Measurements from ENCODE around the gene BCL2.

Gene BCL2

DNA sequence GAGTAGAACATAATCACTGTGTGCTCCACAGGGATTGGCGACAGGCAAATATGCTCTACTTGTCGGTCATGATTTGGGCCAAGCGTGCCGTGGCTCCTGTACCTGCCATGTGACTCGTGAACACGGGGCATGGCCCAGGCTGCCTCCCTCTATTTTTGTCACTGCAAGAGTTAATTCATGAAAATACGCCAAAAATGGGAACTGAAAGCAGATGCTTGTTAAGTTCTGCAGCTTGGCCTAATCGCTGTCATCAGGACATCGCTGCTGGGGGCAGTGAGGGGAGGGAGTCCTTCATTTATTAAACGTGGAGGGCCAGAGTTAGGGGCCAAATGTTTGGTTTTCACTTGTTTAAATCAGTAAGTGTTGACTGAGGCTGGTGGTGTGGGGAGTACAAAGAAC, 177.8 kb downstream of the BCL2 start:
- CTCF ChIA-PET = interaction anchor here (4.5 to 12.1 kb wide), 3 partner anchors 11 to 125 kb away, joined by 18 to 112 read pairs (median 97); no protein-coding TSS in a partner anchor
- no peaks in the 10 kb centered on the region for H3K27me3 ChIP-seq (replicated peaks in 2 of 5; ENCODE audit: control insufficient read depth in 4 of 5, insufficient read depth in 5 of 5, low read length in 4 of 5)
- POLR2A ChIA-PET = no interaction called here
- H3K4me1 ChIP-seq (ENCODE audit: control extremely low read depth in 1 of 4, control insufficient read depth in 4 of 4, insufficient read depth in 4 of 4, low read length in 3 of 4) = peaks cover 9 to 54% (median 48%) of the 10 kb centered on the region in 4 experiments
- H3K4me3 ChIP-seq (ENCODE audit: control insufficient read depth in 1 of 7, extremely low read depth in 1 of 7, insufficient read depth in 4 of 7, low read depth in 2 of 7, low read length in 6 of 7) = peak overlapping the region in 1 of 7 experiments; percentile 6
- H3K36me3 ChIP-seq (ENCODE audit: control insufficient read depth in 4 of 4, insufficient read depth in 4 of 4, low read length in 3 of 4) = peaks cover 0 to 3% (median 0%) of the 10 kb centered on the region in 4 experiments
- H3K9me3 ChIP-seq (ENCODE audit: control extremely low read depth in 1 of 5, control insufficient read depth in 4 of 5, insufficient read depth in 2 of 5, low read depth in 1 of 5, low read length in 4 of 5) = peaks cover 0 to under 1% (median 0%) of the 10 kb centered on the region in 5 experiments
- WGBS (ENCODE audit: insufficient coverage) = 40% methylated on average over 10 of the region's 10 CpGs
- DNase-seq = peak; percentile 21 to 74 (median 56)
- H3K27ac ChIP-seq (ENCODE audit: insufficient read depth in 1 of 2, low read depth in 1 of 2, low read length in 2 of 2, poor library complexity in 1 of 2, severe bottlenecking in 2 of 2) = no peak overlapping the region

- no peak overlapping the region for H3K27ac ChIP-seq (ENCODE audit: insufficient read depth in 1 of 2, low read depth in 1 of 2, low read length in 2 of 2, poor library complexity in 1 of 2, severe bottlenecking in 2 of 2)
- POLR2A ChIA-PET = no interaction called here
- H3K36me3 ChIP-seq (ENCODE audit: control insufficient read depth in 4 of 4, insufficient read depth in 4 of 4, low read length in 3 of 4) = peaks cover 0 to 6% (median 0%) of the 10 kb centered on the region in 4 experiments
- WGBS (ENCODE audit: insufficient coverage) = 98% methylated on average over 9 of the region's 13 CpGs
- CTCF ChIA-PET = interaction anchor here (0.6 to 12.1 kb wide), 5 partner anchors 10 to 182 kb away, joined by 3 to 112 read pairs (median 18); no protein-coding TSS in a partner anchor
- H3K4me1 ChIP-seq (ENCODE audit: control extremely low read depth in 1 of 4, control insufficient read depth in 4 of 4, insufficient read depth in 4 of 4, low read length in 3 of 4) = peaks cover 9 to 54% (median 48%) of the 10 kb centered on the region in 4 experiments
- no peaks in the 10 kb centered on the region for H3K27me3 ChIP-seq (replicated peaks in 2 of 5; ENCODE audit: control insufficient read depth in 4 of 5, insufficient read depth in 5 of 5, low read length in 4 of 5)
- peaks cover 0 to 4% (median 0%) of the 10 kb centered on the region in 5 experiments for H3K9me3 ChIP-seq (ENCODE audit: control extremely low read depth in 1 of 5, control insufficient read depth in 4 of 5, insufficient read depth in 2 of 5, low read depth in 1 of 5, low read length in 4 of 5)
- no peak for DNase-seq
- no peak overlapping the region for H3K4me3 ChIP-seq (ENCODE audit: control insufficient read depth in 1 of 7, extremely low read depth in 1 of 7, insufficient read depth in 4 of 7, low read depth in 2 of 7, low read length in 6 of 7)
These were observed 178.4 kb downstream of the BCL2 start for GRCh38 chr18:63140997-63141777.

DNA sequence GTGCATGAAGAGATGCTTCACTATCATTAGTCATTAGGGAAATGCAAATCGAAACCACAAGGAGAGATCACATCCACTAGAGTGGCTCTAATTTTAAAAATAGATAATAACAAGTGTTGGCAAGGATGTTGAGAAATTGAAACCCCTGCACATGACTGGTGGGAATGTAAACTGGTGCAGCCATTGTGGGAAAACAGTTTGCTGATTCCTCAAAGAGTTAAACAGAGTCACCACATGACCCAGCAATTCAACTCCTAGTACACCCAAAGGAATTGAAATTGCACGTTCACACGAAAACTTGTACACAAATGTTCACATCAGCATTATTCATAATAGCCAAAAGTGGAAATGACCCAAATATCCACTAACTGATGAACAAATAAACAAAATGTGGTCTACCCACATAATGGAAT, 179.5 kb downstream of the BCL2 start:
- CTCF ChIA-PET = interaction anchor here (0.8 to 12.1 kb wide), 5 partner anchors 9 to 194 kb away, joined by 3 to 112 read pairs (median 4); no protein-coding TSS in a partner anchor
- H3K4me1 ChIP-seq (ENCODE audit: control extremely low read depth in 1 of 4, control insufficient read depth in 4 of 4, insufficient read depth in 4 of 4, low read length in 3 of 4) = peaks cover 9 to 59% (median 49%) of the 10 kb centered on the region in 4 experiments
- 100% methylated on average over 2 of the region's 3 CpGs for WGBS (ENCODE audit: insufficient coverage)

DNA sequence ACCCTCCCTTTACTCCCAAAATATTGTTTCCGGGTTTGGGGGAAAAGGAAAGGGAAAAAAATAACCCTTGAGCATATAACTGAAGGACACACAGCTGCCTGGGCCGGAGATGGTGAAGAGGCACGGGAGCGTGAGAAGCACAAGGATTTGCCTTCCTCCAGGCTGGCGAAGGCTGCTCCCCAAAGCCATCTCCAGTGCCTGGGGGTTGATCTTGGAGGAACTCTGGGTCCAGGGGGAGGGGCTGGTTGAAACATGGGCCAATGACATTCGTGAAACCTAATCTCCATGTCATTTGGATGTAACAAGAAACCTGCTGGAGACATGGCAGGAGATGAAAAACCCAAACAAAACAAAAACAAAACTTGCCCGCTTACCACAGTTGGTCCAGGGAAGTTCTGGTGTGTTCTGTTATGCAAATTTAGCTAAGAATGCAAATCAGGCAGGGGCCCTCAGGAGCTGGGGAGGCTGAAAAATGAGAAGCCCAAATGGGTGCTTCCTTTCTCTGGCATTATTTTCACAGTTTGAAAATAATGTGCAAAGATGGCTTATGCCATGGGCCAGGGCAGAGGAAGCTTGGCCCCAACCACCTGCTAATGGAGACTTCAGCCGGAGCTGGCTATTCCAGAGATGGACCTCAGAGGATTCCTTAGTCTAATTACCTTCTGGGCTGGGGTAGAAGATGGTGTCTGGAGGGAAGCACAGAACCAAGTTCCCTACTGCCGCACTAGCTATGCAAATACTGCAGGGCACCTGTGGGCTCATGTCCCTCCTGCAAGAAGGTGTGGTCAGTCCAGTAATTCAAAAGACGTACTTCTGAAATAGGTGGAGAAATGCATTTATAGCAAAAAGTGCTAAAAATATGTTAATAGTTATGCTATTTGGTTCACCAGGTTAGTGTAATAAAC, 180.9 kb downstream of the BCL2 start:
- Histone ChIP-seq H3K9me3 (ENCODE audit: control extremely low read depth in 1 of 5, control insufficient read depth in 4 of 5, insufficient read depth in 2 of 5, low read depth in 1 of 5, low read length in 4 of 5) (peaks cover 0 to 4% (median 0%) of the 10 kb centered on the region in 5 experiments), H3K4me3 (ENCODE audit: control insufficient read depth in 1 of 7, extremely low read depth in 1 of 7, insufficient read depth in 4 of 7, low read depth in 2 of 7, low read length in 6 of 7) (peak overlapping the region in 5 of 7 experiments; percentile 34 to 67 (median 46)), H3K36me3 (ENCODE audit: control insufficient read depth in 4 of 4, insufficient read depth in 4 of 4, low read length in 3 of 4) (peaks cover 0 to 6% (median 0%) of the 10 kb centered on the region in 4 experiments), H3K27ac (ENCODE audit: insufficient read depth in 1 of 2, low read depth in 1 of 2, low read length in 2 of 2, poor library complexity in 1 of 2, severe bottlenecking in 2 of 2) (no peak overlapping the region), H3K4me1 (ENCODE audit: control extremely low read depth in 1 of 4, control insufficient read depth in 4 of 4, insufficient read depth in 4 of 4, low read length in 3 of 4) (peaks cover 9 to 61% (median 49%) of the 10 kb centered on the region in 4 experiments), H3K27me3 (replicated peaks in 2 of 5; ENCODE audit: control insufficient read depth in 4 of 5, insufficient read depth in 5 of 5, low read length in 4 of 5) (no peaks in the 10 kb centered on the region)
- ChIA-PET POLR2A (no interaction called here), CTCF (interaction anchor here (0.8 to 12.1 kb wide), 4 partner anchors 8 to 191 kb away, joined by 3 to 112 read pairs (median 50); no protein-coding TSS in a partner anchor)
- 58% methylated on average over 2 of the region's 10 CpGs for WGBS (ENCODE audit: insufficient coverage)
- peak in 2 of 3 donors; percentile 50 to 70 for DNase-seq

More for the DNA sequence above, 179.5 kb downstream of the BCL2 start:
- Histone ChIP-seq H3K36me3 (ENCODE audit: control insufficient read depth in 4 of 4, insufficient read depth in 4 of 4, low read length in 3 of 4) (peaks cover 0 to 6% (median 0%) of the 10 kb centered on the region in 4 experiments), H3K4me3 (ENCODE audit: control insufficient read depth in 1 of 7, extremely low read depth in 1 of 7, insufficient read depth in 4 of 7, low read depth in 2 of 7, low read length in 6 of 7) (no peak overlapping the region), H3K27ac (ENCODE audit: insufficient read depth in 1 of 2, low read depth in 1 of 2, low read length in 2 of 2, poor library complexity in 1 of 2, severe bottlenecking in 2 of 2) (no peak overlapping the region), H3K9me3 (ENCODE audit: control extremely low read depth in 1 of 5, control insufficient read depth in 4 of 5, insufficient read depth in 2 of 5, low read depth in 1 of 5, low read length in 4 of 5) (peaks cover 0 to 4% (median 0%) of the 10 kb centered on the region in 5 experiments), H3K27me3 (replicated peaks in 2 of 5; ENCODE audit: control insufficient read depth in 4 of 5, insufficient read depth in 5 of 5, low read length in 4 of 5) (no peaks in the 10 kb centered on the region)
- no peak for DNase-seq
- POLR2A ChIA-PET = no interaction called here

DNA sequence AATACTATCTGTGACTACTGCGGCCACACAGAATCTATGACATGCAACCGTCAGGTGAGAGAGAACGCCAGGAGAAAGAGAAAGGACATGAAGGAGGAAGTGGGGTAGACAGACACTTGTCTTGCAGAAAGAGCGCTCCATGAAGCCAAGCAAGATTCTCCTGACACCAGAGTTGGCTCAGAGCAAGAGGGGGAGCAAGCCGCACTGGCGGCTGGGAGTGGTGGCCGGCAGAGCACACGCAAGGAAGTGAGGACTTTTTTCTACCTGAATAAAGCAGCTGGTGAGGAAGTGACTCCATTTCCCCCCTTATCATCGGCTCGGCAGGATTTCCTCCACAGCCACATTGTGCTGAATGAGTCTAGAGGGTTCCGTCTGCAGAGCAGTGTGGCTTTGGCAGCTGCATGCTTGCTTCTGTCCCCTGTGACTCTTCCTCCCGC, 181.6 kb downstream of the BCL2 start:
- 11% methylated on average over 8 of the region's 12 CpGs for WGBS (ENCODE audit: insufficient coverage)
- CTCF ChIA-PET = interaction anchor here (0.8 to 12.1 kb wide), 4 partner anchors 7 to 192 kb away, joined by 3 to 112 read pairs (median 50); no protein-coding TSS in a partner anchor
- Histone ChIP-seq H3K4me1 (ENCODE audit: control extremely low read depth in 1 of 4, control insufficient read depth in 4 of 4, insufficient read depth in 4 of 4, low read length in 3 of 4) (peaks cover 9 to 54% (median 44%) of the 10 kb centered on the region in 4 experiments), H3K9me3 (ENCODE audit: control extremely low read depth in 1 of 5, control insufficient read depth in 4 of 5, insufficient read depth in 2 of 5, low read depth in 1 of 5, low read length in 4 of 5) (peaks cover 0 to 4% (median 0%) of the 10 kb centered on the region in 5 experiments), H3K27ac (ENCODE audit: insufficient read depth in 1 of 2, low read depth in 1 of 2, low read length in 2 of 2, poor library complexity in 1 of 2, severe bottlenecking in 2 of 2) (no peak overlapping the region), H3K27me3 (replicated peaks in 2 of 5; ENCODE audit: control insufficient read depth in 4 of 5, insufficient read depth in 5 of 5, low read length in 4 of 5) (no peaks in the 10 kb centered on the region), H3K4me3 (ENCODE audit: control insufficient read depth in 1 of 7, extremely low read depth in 1 of 7, insufficient read depth in 4 of 7, low read depth in 2 of 7, low read length in 6 of 7) (peak overlapping the region in 5 of 7 experiments; percentile 34 to 67 (median 46)), H3K36me3 (ENCODE audit: control insufficient read depth in 4 of 4, insufficient read depth in 4 of 4, low read length in 3 of 4) (peaks cover 0 to 6% (median 0%) of the 10 kb centered on the region in 4 experiments)
- POLR2A ChIA-PET = no interaction called here
- peak; percentile 86 to 95 (median 92) for DNase-seq

DNA sequence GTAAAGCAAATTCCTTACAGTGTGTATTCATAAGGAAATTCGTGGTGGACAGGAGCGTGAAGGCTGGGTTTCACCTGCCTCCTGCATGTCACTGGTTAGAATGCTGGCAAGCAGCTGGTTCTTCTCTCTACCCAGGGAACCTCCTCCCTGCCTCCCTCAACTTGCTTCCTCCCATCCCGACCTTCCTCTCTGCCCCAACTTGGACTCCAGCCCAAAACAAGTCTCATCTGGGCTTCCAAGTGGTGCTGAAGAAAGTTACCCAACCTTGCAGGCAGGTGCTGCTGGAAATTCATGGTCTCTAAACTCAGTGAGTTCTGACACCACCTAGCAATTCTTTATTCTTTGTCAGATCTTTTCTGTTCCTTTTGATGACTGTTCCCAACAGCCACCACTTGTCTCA, 184.5 kb downstream of the BCL2 start:
- H3K4me3 ChIP-seq (ENCODE audit: control insufficient read depth in 1 of 7, extremely low read depth in 1 of 7, insufficient read depth in 4 of 7, low read depth in 2 of 7, low read length in 6 of 7) = no peak overlapping the region
- ChIA-PET POLR2A (no interaction called here), CTCF (interaction anchor here (0.9 to 8.5 kb wide), 6 partner anchors 9 to 198 kb away, joined by 3 to 122 read pairs (median 20); no protein-coding TSS in a partner anchor)
- no peak overlapping the region for H3K27ac ChIP-seq (ENCODE audit: insufficient read depth in 1 of 2, low read depth in 1 of 2, low read length in 2 of 2, poor library complexity in 1 of 2, severe bottlenecking in 2 of 2)
- no peak for DNase-seq
- H3K36me3 ChIP-seq (ENCODE audit: control insufficient read depth in 4 of 4, insufficient read depth in 4 of 4, low read length in 3 of 4) = peaks cover 0 to 2% (median 0%) of the 10 kb centered on the region in 4 experiments
- H3K4me1 ChIP-seq (ENCODE audit: control extremely low read depth in 1 of 4, control insufficient read depth in 4 of 4, insufficient read depth in 4 of 4, low read length in 3 of 4) = peaks cover 9 to 45% (median 32%) of the 10 kb centered on the region in 4 experiments
- H3K27me3 ChIP-seq (replicated peaks in 2 of 5; ENCODE audit: control insufficient read depth in 4 of 5, insufficient read depth in 5 of 5, low read length in 4 of 5) = no peaks in the 10 kb centered on the region
- WGBS (ENCODE audit: insufficient coverage) = 66% methylated on average over 3 of the region's 3 CpGs
- H3K9me3 ChIP-seq (ENCODE audit: control extremely low read depth in 1 of 5, control insufficient read depth in 4 of 5, insufficient read depth in 2 of 5, low read depth in 1 of 5, low read length in 4 of 5) = peaks cover 0 to 4% (median 0%) of the 10 kb centered on the region in 5 experiments

Data from common myeloid progenitor, CD34-positive (primary cell).